Occipital lobe (tissue), 2 donors: ENCODE measurements around the gene SUSD1. TPM values are rescaled to one million over a fixed set of nuclear protein-coding genes. Genes with fewer than 3 reads are reported as not detected.
"Not testable (repeated sequence)": the region's sequence is repeated elsewhere in the genome, so short reads cannot be mapped to it uniquely, and the experiment has no call there.

ENCODE experiments used
- DNase-seq: peaks from one replicate; lab custom pipeline; 2025; lab: John Stamatoyannopoulos, UW
- total RNA-seq: library from RNA; depleted of rRNA; stranded (reverse); fragments of >200 nt; gene quantifications from one replicate; pipeline ENCODE4 v1.2.3, GENCODE V29; 2014

Gene SUSD1
- total RNA-seq, 1 donor from 2014 or later, result 44.1 TPM

GRCh38 chr9:112173489-112174221 lies 1.4 kb downstream of the SUSD1 start:
- no peak for DNase-seq

GRCh38 chr9:112170968-112171367 lies 4.1 kb downstream of the SUSD1 start:
- no peak for DNase-seq

GRCh38 chr9:112170235-112170634 lies 4.9 kb downstream of the SUSD1 start:
- DNase-seq, result no peak

GRCh38 chr9:112169368-112169767 lies 5.7 kb downstream of the SUSD1 start:
- no peak for DNase-seq

- DNase-seq, result no peak
Measured at GRCh38 chr9:112168197-112168596, 6.9 kb downstream of the SUSD1 start.

GRCh38 chr9:112166176-112167140 lies 8.6 kb downstream of the SUSD1 start:
- DNase-seq, result no peak

- DNase-seq, result no peak
Measured at GRCh38 chr9:112162621-112163413, 12.3 kb downstream of the SUSD1 start.

GRCh38 chr9:112159781-112160180 lies 15.3 kb downstream of the SUSD1 start:
- no peak for DNase-seq

GRCh38 chr9:112158656-112159367 lies 16.3 kb downstream of the SUSD1 start:
- no peak for DNase-seq

- no peak for DNase-seq
Measured at GRCh38 chr9:112157961-112158360, 17.1 kb downstream of the SUSD1 start.

- DNase-seq, result no peak
Measured at GRCh38 chr9:112157087-112157486, 18.0 kb downstream of the SUSD1 start.

- no peak for DNase-seq
Measured at GRCh38 chr9:112149211-112149610, 25.9 kb downstream of the SUSD1 start.

GRCh38 chr9:112145886-112146285 lies 29.2 kb downstream of the SUSD1 start:
- DNase-seq, result no peak

GRCh38 chr9:112144807-112145206 lies 30.3 kb downstream of the SUSD1 start:
- DNase-seq, result no peak

GRCh38 chr9:112142420-112142819 lies 32.7 kb downstream of the SUSD1 start:
- no peak for DNase-seq

GRCh38 chr9:112140936-112141335 lies 34.2 kb downstream of the SUSD1 start:
- DNase-seq, result no peak

GRCh38 chr9:112137066-112137465 lies 38.0 kb downstream of the SUSD1 start:
- DNase-seq, result no peak

- no peak for DNase-seq
Measured at GRCh38 chr9:112135706-112136105, 39.4 kb downstream of the SUSD1 start.

GRCh38 chr9:112133806-112134205 lies 41.3 kb downstream of the SUSD1 start:
- not testable (repeated sequence) for DNase-seq

- DNase-seq, result no peak
Measured at GRCh38 chr9:112132356-112132755, 42.7 kb downstream of the SUSD1 start.

GRCh38 chr9:112130997-112131396 lies 44.1 kb downstream of the SUSD1 start:
- no peak for DNase-seq
